ENCODE data around the gene PCDHGA1. TPM values are rescaled to one million over a fixed set of nuclear protein-coding genes. Genes with fewer than 3 reads are reported as not detected.
"Not testable (repeated sequence)": the region's sequence is repeated elsewhere in the genome, so short reads cannot be mapped to it uniquely, and the experiment has no call there.

PCDHGA1 gene
- total RNA-seq, 4 donors from 2014 or later: 0.26 to 0.38 (median 0.33) TPM

DNA sequence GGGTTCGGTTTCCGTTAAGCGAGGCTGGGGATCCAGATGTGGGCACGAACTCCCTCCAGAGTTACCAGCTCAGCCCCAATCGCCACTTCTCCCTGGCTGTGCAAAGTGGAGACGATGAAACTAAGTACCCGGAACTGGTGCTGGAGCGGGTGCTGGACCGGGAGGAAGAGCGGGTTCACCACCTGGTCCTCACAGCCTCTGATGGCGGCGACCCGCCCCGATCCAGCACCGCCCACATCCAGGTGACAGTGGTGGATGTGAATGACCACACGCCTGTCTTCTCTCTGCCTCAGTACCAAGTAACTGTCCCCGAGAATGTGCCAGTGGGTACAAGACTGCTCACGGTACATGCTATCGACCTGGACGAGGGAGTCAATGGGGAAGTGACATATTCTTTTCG, 53.0 kb downstream of the PCDHGA1 start:
- DNase-seq (ENCODE audit: low spot score in 2 of 2): no peak
- no peaks in the 10 kb centered on the region for H3K27me3 ChIP-seq
- H3K27ac ChIP-seq: no peak overlapping the region
- TF ChIP-seq EP300 (IDR thresholded peaks at IDR 0.05) (no peak), POLR2A (IDR thresholded peaks at IDR 0.05) (no peak)
- no peak overlapping the region for H3K4me3 ChIP-seq
- no peaks in the 10 kb centered on the region for H3K4me1 ChIP-seq
- WGBS: 42% methylated on average over 13 of the region's 21 CpGs
- no peaks in the 10 kb centered on the region for H3K36me3 ChIP-seq
- peaks cover 58% of the 10 kb centered on the region for H3K9me3 ChIP-seq

- no peak overlapping the region for H3K4me3 ChIP-seq
- no peak for DNase-seq (ENCODE audit: low spot score in 2 of 2)
- peaks cover 65% of the 10 kb centered on the region for H3K9me3 ChIP-seq
- no peak overlapping the region for H3K27ac ChIP-seq
- no peaks in the 10 kb centered on the region for H3K27me3 ChIP-seq
- H3K4me1 ChIP-seq: no peaks in the 10 kb centered on the region
- WGBS: 51% methylated on average over 17 of the region's 43 CpGs
- H3K36me3 ChIP-seq: no peaks in the 10 kb centered on the region
- TF ChIP-seq POLR2AphosphoS5 (IDR thresholded peaks at IDR 0.05): no peak
- no peak for TF ChIP-seq EP300 (IDR thresholded peaks at IDR 0.05)
- TF ChIP-seq, protein P1, sequence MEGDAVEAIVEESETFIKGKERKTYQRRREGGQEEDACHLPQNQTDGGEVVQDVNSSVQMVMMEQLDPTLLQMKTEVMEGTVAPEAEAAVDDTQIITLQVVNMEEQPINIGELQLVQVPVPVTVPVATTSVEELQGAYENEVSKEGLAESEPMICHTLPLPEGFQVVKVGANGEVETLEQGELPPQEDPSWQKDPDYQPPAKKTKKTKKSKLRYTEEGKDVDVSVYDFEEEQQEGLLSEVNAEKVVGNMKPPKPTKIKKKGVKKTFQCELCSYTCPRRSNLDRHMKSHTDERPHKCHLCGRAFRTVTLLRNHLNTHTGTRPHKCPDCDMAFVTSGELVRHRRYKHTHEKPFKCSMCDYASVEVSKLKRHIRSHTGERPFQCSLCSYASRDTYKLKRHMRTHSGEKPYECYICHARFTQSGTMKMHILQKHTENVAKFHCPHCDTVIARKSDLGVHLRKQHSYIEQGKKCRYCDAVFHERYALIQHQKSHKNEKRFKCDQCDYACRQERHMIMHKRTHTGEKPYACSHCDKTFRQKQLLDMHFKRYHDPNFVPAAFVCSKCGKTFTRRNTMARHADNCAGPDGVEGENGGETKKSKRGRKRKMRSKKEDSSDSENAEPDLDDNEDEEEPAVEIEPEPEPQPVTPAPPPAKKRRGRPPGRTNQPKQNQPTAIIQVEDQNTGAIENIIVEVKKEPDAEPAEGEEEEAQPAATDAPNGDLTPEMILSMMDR (IDR thresholded peaks at IDR 0.05): no peak
- TF ChIP-seq POLR2A (IDR thresholded peaks at IDR 0.05): no peak
Measured at GRCh38 chr5:141384471-141385267, 54.4 kb downstream of the PCDHGA1 start.

DNA sequence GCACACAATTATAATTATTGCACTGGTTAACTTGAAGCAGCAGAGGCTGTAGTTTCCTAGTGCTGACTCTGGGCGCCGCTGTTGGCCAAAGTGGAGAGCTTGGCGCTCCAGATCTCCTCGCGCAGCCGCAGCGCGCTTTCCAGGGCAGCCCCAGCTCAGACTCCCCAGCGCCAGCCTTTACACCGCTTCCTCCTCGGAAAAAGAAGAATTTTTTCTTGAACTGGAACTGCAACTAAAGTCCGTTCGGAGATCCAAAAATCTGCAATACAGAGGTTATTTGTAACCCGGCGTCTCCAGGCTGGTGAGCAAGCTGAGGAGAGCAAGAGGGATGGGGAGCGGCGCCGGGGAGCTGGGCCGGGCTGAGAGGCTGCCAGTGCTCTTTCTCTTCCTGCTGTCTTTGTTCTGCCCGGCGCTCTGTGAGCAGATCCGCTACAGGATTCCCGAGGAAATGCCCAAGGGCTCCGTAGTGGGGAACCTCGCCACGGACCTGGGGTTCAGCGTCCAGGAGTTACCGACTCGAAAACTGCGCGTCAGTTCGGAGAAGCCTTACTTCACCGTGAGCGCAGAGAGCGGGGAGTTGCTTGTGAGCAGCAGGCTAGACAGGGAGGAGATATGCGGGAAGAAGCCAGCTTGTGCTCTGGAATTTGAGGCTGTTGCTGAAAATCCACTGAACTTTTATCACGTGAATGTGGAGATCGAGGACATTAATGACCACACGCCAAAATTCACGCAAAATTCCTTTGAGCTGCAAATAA, 57.4 kb downstream of the PCDHGA1 start, which contains the start of gene PCDHGB4:
TSS of gene PCDHGB4 (plus strand) at position 142 of the 755 bp plus-strand sequence. CDS start at position 329, 187 bp downstream.
- DNase-seq (ENCODE audit: low spot score in 2 of 2); H3K36me3 ChIP-seq; H3K27me3 ChIP-seq; H3K4me1 ChIP-seq; H3K27ac ChIP-seq; H3K4me3 ChIP-seq: not testable (repeated sequence)
- TF ChIP-seq, protein P1 (IDR thresholded peaks at IDR 0.05): peak in 1 of 2 donors; percentile 17
- 4% methylated on average over 17 of the region's 40 CpGs for WGBS
- peaks cover 73% of the 10 kb centered on the region for H3K9me3 ChIP-seq

DNA sequence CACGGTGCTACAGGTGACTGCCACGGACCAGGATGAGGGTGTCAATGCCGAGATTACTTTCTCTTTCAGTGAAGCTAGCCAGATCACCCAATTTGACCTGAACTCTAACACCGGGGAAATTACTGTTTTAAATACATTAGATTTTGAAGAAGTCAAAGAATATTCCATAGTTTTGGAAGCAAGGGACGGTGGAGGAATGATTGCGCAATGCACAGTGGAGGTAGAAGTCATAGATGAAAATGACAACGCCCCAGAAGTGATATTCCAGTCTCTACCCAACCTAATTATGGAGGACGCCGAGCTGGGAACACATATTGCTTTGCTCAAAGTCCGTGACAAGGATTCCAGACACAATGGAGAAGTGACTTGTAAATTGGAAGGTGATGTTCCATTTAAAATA, 58.3 kb downstream of the PCDHGA1 start:
- 46% methylated on average over 10 of the region's 10 CpGs for WGBS
- no peaks in the 10 kb centered on the region for H3K4me1 ChIP-seq
- no peak overlapping the region for H3K27ac ChIP-seq
- no peaks in the 10 kb centered on the region for H3K36me3 ChIP-seq
- TF ChIP-seq EP300 (IDR thresholded peaks at IDR 0.05): no peak
- no peak for TF ChIP-seq POLR2A (IDR thresholded peaks at IDR 0.05)
- no peak for TF ChIP-seq POLR2AphosphoS5 (IDR thresholded peaks at IDR 0.05)
- TF ChIP-seq, protein P1 (IDR thresholded peaks at IDR 0.05): no peak
- peaks cover 73% of the 10 kb centered on the region for H3K9me3 ChIP-seq
- H3K4me3 ChIP-seq: no peak overlapping the region
- DNase-seq (ENCODE audit: low spot score in 2 of 2): no peak
- peaks cover 9% of the 10 kb centered on the region for H3K27me3 ChIP-seq

DNA sequence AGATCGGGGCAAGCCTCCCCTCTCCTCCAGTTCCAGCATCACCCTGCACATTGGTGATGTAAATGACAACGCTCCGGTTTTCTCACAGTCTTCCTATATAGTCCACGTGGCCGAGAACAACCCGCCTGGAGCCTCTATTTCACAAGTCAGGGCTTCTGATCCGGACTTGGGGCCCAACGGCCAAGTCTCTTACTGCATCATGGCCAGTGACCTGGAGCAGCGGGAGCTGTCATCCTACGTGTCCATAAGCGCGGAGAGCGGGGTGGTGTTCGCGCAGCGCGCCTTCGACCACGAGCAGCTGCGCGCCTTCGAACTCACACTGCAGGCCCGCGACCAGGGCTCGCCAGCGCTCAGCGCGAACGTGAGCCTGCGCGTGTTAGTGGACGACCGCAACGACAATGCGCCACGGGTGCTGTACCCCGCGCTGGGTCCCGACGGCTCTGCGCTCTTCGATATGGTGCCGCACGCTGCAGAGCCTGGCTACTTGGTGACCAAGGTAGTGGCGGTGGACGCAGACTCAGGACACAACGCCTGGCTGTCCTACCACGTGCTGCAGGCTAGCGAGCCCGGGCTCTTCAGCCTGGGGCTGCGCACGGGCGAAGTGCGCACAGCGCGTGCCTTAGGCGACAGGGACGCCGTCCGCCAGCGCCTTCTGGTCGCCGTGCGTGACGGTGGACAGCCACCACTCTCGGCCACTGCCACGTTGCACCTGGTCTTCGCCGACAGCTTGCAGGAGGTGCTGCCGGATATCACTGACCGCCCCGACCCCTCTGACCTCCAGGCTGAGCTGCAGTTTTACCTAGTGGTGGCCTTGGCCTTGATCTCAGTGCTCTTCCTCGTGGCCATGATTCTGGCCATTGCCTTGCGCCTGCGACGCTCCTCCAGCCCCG, 59.1 kb downstream of the PCDHGA1 start:
- Histone ChIP-seq H3K27ac (no peak overlapping the region), H3K4me3 (no peak overlapping the region), H3K27me3 (peaks cover 9% of the 10 kb centered on the region), H3K4me1 (no peaks in the 10 kb centered on the region), H3K36me3 (no peaks in the 10 kb centered on the region), H3K9me3 (peaks cover 73% of the 10 kb centered on the region)
- TF ChIP-seq, protein P1 (IDR thresholded peaks at IDR 0.05): no peak
- TF ChIP-seq POLR2AphosphoS5 (IDR thresholded peaks at IDR 0.05) (no peak), EP300 (IDR thresholded peaks at IDR 0.05) (no peak), POLR2A (IDR thresholded peaks at IDR 0.05) (no peak)
- 38% methylated on average over 46 of the region's 77 CpGs for WGBS
- DNase-seq (ENCODE audit: low spot score in 2 of 2): no peak
